ENCODE data around the gene NOG. TPM values are rescaled to one million over a fixed set of nuclear protein-coding genes. Genes with fewer than 3 reads are reported as not detected.
A peak's percentile ranks its signal among the peaks of the same experiment; 100 is the strongest.

NOG gene
- total and polyA plus RNA-seq, 7 donors, result 0.16 to 0.52 (median 0.36) TPM; not detected in 4

GRCh38 chr17:56592487-56593085 is 913 bp upstream of the NOG start:
- H3K27ac ChIP-seq, result peak overlapping the region in 1 of 4 donors; percentile 73
- intact Hi-C loops (cut with DNase I), result loop anchor here (1.0 to 2.0 kb wide), 3 partner anchors 86 to 188 kb away; no protein-coding TSS in a partner anchor
- TF ChIP-seq CTCF (IDR thresholded peaks at IDR 0.05) (peak in 3 of 4 experiments; percentile 37 to 96 (median 38)), POLR2A (IDR thresholded peaks at IDR 0.05) (no peak)
- peaks cover 0 to 52% (median 44%) of the 10 kb centered on the region in 4 donors for H3K4me1 ChIP-seq
- peak overlapping the region; percentile 19 to 58 (median 50) for H3K4me3 ChIP-seq
- 1% methylated on average over 44 of the region's 44 CpGs for WGBS, 2 donors
- no peak for DNase-seq
- no peaks in the 10 kb centered on the region for H3K36me3 ChIP-seq
- peaks cover 23 to 85% (median 49%) of the 10 kb centered on the region in 3 donors for H3K27me3 ChIP-seq
- no peaks in the 10 kb centered on the region for H3K9me3 ChIP-seq

- TF ChIP-seq EP300 (IDR thresholded peaks at IDR 0.05) (no peak), POLR2A (IDR thresholded peaks at IDR 0.05) (no peak), CTCF (IDR thresholded peaks at IDR 0.05) (no peak), POLR2AphosphoS5 (IDR thresholded peaks at IDR 0.05) (no peak)
- Histone ChIP-seq H3K4me3 (peak overlapping the region; percentile 19 to 58 (median 50)), H3K27me3 (peaks cover 27 to 85% (median 54%) of the 10 kb centered on the region in 3 donors), H3K4me1 (peaks cover 0 to 57% (median 49%) of the 10 kb centered on the region in 4 donors), H3K36me3 (no peaks in the 10 kb centered on the region), H3K27ac (peak overlapping the region in 3 of 4 donors; percentile 57 to 73 (median 67)), H3K9me3 (no peaks in the 10 kb centered on the region)
- DNase-seq, result no peak
- 0 to 1% methylated on average over 46 of the region's 46 CpGs for WGBS, 2 donors
- intact Hi-C loops (cut with DNase I), result loop anchor here (2.0 kb wide), 1 partner anchor 86 kb away; no protein-coding TSS in a partner anchor
Measured at GRCh38 chr17:56593086-56593645, 333 bp upstream of the NOG start.

GRCh38 chr17:56594320-56595107 is 1.0 kb downstream of the NOG start:
- Histone ChIP-seq H3K4me3 (peak overlapping the region; percentile 19 to 58 (median 50)), H3K27ac (peak overlapping the region in 3 of 4 donors; percentile 57 to 73 (median 67)), H3K4me1 (peaks cover 0 to 57% (median 49%) of the 10 kb centered on the region in 4 donors), H3K27me3 (peaks cover 38 to 85% (median 59%) of the 10 kb centered on the region in 3 donors), H3K36me3 (no peaks in the 10 kb centered on the region), H3K9me3 (no peaks in the 10 kb centered on the region)
- 1 to 2% methylated on average over 61 of the region's 61 CpGs for WGBS, 2 donors
- TF ChIP-seq CTCF (IDR thresholded peaks at IDR 0.05), result no peak
- no peak for TF ChIP-seq POLR2AphosphoS5 (IDR thresholded peaks at IDR 0.05)
- no peak for TF ChIP-seq POLR2A (IDR thresholded peaks at IDR 0.05)
- TF ChIP-seq EP300 (IDR thresholded peaks at IDR 0.05), result no peak
- DNase-seq, result no peak
- intact Hi-C loops (cut with DNase I), result no loop called here

GRCh38 chr17:56595108-56595418 is 1.6 kb downstream of the NOG start:
- Histone ChIP-seq H3K4me3 (no peak overlapping the region), H3K27me3 (peaks cover 44 to 85% (median 60%) of the 10 kb centered on the region in 3 donors), H3K4me1 (peaks cover 0 to 57% (median 49%) of the 10 kb centered on the region in 4 donors), H3K36me3 (no peaks in the 10 kb centered on the region), H3K27ac (peak overlapping the region in 1 of 4 donors; percentile 73), H3K9me3 (no peaks in the 10 kb centered on the region)
- TF ChIP-seq POLR2A (IDR thresholded peaks at IDR 0.05), result no peak
- no peak for TF ChIP-seq POLR2AphosphoS5 (IDR thresholded peaks at IDR 0.05)
- TF ChIP-seq CTCF (IDR thresholded peaks at IDR 0.05), result no peak
- no peak for TF ChIP-seq EP300 (IDR thresholded peaks at IDR 0.05)
- 3 to 11% methylated on average over 7 of the region's 7 CpGs for WGBS, 2 donors
- intact Hi-C loops (cut with DNase I), result no loop called here
- no peak for DNase-seq
